ENCODE results near the gene SEC11A. TPM values are rescaled to one million over a fixed set of nuclear protein-coding genes. Genes with fewer than 3 reads are reported as not detected.
A peak's percentile ranks its signal among the peaks of the same experiment; 100 is the strongest.
"Not testable (repeated sequence)": the region's sequence is repeated elsewhere in the genome, so short reads cannot be mapped to it uniquely, and the experiment has no call there.

The SEC11A gene
- total RNA-seq, 1 donor from 2014 or later, result 236 TPM

DNA sequence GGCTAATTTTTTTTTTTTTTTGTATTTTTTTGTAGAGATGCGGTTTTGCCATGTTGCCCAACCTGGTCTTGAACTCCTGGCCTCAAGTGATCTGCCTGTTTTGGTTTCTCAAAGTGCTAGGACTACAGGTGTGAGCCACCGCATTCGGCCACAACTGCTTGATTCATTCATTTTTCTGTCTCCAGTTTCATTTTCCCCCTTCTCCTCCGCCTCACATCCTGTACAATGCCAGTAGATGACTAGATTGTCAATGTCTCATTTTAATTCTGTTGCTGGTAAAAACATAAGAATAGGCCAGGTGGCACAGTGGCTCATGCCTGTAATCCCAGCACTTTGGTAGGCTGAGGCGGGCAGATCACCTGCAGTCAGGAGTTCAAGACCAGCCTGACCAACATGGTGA, 20.4 kb upstream of the SEC11A start:
- H3K4me3 ChIP-seq (ENCODE audit: low read depth, low read length), result no peak overlapping the region

DNA sequence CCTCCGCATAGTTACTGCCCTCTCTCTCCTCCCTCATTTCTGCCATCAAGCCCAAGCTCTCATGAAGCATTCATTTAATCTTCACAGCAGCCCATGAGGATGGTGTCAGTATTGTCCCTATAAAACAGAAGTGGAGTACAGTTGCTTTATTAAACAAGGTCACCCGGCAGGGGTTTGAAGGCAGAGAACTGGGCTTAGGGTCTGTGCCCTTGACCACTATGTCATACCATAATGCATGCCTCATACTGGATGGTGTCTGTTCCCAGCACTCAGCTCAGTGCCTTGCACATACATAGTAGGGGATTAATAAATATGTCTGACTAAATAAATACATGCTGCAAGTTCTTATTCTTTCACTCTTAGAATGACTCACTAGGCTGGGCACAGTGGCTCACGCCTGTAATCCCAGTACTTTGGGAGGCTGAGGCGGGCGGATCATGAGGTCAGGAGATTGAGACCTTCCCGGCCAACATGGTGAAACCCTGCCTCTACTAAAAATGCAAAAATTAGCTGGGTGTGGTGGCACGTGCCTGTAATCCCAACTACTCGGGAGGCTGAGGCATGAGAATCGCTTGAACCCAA, 19.6 kb upstream of the SEC11A start:
- peak overlapping the region; percentile 37 for H3K4me3 ChIP-seq (ENCODE audit: low read depth, low read length)
- not testable (repeated sequence) for DNase-seq (ENCODE audit: low read depth)

More for the DNA sequence above, 20.4 kb upstream of the SEC11A start:
- TF ChIP-seq, protein P1, sequence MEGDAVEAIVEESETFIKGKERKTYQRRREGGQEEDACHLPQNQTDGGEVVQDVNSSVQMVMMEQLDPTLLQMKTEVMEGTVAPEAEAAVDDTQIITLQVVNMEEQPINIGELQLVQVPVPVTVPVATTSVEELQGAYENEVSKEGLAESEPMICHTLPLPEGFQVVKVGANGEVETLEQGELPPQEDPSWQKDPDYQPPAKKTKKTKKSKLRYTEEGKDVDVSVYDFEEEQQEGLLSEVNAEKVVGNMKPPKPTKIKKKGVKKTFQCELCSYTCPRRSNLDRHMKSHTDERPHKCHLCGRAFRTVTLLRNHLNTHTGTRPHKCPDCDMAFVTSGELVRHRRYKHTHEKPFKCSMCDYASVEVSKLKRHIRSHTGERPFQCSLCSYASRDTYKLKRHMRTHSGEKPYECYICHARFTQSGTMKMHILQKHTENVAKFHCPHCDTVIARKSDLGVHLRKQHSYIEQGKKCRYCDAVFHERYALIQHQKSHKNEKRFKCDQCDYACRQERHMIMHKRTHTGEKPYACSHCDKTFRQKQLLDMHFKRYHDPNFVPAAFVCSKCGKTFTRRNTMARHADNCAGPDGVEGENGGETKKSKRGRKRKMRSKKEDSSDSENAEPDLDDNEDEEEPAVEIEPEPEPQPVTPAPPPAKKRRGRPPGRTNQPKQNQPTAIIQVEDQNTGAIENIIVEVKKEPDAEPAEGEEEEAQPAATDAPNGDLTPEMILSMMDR (conservative IDR thresholded peaks at IDR 0.05; ENCODE audit: low read depth, low read length), result no peak
- DNase-seq (ENCODE audit: low read depth), result no peak

DNA sequence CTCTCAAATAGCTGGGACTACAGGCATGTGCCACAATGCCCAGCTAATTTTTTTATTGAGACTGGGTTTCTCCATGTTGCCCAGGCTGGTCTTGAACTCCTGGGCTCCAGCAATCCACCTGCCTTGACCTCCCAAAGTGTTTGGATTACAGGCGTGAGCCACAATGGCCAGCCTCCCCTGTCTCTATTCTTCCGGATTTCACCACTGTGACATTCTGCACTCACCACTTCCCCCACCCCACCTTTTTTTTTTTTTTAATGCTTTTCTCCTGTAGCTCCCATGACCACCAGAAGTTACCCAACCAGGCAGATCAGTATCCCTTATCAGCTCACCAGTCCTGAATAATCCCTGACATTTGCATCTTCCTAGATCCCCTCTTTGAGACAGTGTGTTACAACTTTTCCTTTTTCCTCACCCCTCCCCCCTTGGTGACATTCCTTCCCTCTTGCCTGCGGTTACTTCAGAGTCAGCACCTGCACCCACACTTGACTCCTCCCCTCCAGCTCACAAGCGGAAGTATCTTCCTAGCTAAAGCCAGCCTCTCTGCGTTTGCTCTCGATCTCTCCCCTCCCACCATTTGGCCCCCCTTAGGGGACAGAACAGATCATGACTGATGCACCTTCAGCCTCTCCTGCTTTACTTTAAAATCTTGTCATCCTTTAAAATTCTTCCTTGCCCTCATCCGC, 19.0 kb upstream of the SEC11A start:
- DNase-seq (ENCODE audit: low read depth), result peak; percentile 74
- TF ChIP-seq, protein P1 (conservative IDR thresholded peaks at IDR 0.05; ENCODE audit: low read depth, low read length), result no peak
- H3K4me3 ChIP-seq (ENCODE audit: low read depth, low read length), result peak overlapping the region; percentile 37

DNA sequence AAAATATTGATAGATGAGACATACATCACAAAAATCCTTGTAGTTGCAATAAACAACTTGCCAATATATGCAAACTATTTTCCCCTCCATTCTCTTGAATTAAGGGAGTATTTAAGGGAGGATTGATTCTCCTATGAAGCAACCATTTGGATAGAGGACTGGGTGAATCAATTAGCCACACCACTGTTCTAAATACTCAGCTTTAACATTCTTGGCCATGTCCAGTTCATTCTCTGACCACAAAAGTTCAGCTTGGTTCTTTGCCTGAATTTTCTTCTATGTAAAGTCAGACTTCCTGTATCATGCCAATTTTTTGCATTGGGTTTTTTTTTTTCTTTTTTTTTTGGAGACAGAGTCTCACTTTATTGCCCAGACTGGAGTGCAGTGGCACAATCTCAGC, 15.8 kb upstream of the SEC11A start:
- no peak for DNase-seq (ENCODE audit: low read depth)
- TF ChIP-seq, protein P1 (conservative IDR thresholded peaks at IDR 0.05; ENCODE audit: low read depth, low read length), result no peak
- H3K4me3 ChIP-seq (ENCODE audit: low read depth, low read length), result no peak overlapping the region

DNA sequence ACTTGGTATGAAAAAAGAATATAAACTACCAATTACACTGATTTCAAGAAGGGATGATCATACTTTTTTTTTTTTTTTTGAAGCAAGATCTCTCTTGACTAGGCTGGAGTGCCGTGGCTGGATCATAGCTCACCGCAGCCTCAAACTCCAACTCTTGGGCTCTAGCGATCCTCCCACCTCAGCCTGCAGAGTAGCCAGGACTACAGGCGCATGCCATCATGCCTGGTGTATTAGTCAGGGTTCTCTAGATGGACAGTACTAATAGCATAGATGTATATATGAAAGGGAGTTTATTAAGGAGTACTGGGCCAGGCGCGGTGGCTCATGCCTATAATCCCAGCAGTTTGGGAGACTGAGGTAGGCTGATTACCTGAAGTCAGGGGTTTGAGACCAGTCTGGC, 11.5 kb upstream of the SEC11A start:
- TF ChIP-seq, protein P1 (conservative IDR thresholded peaks at IDR 0.05; ENCODE audit: low read depth, low read length), result no peak
- H3K4me3 ChIP-seq (ENCODE audit: low read depth, low read length), result no peak overlapping the region
- DNase-seq (ENCODE audit: low read depth), result no peak

DNA sequence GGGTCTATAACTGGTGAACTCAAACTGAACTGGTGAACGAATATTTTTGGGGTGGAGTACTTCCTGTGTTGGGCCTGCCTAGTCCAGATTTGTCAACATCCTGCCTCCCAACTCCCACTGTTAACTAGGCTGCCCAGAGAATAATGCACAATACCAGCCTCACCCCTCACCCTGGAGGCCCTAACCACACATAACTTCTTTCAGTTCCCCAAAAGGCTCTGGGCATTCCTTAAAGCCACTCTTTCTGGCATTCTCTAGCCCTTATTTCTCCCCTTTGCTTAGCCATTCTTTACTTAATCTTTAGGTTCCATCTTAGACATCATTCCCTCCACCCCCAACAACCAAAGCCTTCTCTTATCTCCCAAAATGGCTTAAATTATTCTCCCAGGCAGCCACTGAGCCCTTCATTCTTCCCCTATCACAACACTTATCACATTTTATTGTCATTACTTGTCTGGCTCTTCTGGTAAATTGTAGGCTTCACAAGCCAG, 9.1 kb upstream of the SEC11A start:
- TF ChIP-seq, protein P1 (conservative IDR thresholded peaks at IDR 0.05; ENCODE audit: low read depth, low read length), result no peak
- DNase-seq (ENCODE audit: low read depth), result no peak
- H3K4me3 ChIP-seq (ENCODE audit: low read depth, low read length), result no peak overlapping the region

DNA sequence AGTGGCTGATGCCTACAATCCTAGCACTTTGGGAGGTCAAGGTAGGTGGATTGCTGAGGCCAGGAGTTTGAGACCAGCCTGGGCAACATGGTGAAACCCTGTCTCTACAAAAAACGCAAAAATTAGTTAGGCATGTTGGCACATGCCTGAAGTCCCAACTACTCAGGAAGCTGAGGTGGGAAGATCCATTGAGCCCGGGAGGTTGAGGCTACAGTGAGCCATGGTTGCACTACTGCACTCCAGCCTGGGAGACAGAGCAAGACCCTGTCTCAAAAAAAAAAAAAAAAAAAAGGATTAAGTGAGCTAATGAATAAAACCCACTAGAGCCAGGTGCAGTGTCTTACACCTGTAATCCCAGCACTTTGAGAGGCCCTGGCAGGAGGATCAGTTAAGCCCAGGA, 6.7 kb upstream of the SEC11A start:
- H3K4me3 ChIP-seq (ENCODE audit: low read depth, low read length), result no peak overlapping the region
- no peak for DNase-seq (ENCODE audit: low read depth)
- TF ChIP-seq, protein P1 (conservative IDR thresholded peaks at IDR 0.05; ENCODE audit: low read depth, low read length), result no peak

All from epithelial cell of proximal tubule (primary cell).